ENCODE data around the gene RALGPS1.

- TF ChIP-seq, protein P1, sequence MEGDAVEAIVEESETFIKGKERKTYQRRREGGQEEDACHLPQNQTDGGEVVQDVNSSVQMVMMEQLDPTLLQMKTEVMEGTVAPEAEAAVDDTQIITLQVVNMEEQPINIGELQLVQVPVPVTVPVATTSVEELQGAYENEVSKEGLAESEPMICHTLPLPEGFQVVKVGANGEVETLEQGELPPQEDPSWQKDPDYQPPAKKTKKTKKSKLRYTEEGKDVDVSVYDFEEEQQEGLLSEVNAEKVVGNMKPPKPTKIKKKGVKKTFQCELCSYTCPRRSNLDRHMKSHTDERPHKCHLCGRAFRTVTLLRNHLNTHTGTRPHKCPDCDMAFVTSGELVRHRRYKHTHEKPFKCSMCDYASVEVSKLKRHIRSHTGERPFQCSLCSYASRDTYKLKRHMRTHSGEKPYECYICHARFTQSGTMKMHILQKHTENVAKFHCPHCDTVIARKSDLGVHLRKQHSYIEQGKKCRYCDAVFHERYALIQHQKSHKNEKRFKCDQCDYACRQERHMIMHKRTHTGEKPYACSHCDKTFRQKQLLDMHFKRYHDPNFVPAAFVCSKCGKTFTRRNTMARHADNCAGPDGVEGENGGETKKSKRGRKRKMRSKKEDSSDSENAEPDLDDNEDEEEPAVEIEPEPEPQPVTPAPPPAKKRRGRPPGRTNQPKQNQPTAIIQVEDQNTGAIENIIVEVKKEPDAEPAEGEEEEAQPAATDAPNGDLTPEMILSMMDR (IDR thresholded peaks at IDR 0.05): no peak
- TF ChIP-seq EZH2 (IDR thresholded peaks at IDR 0.05; ENCODE audit: borderline replicate concordance, insufficient read depth, low read depth, low read length, poor library complexity, severe bottlenecking): no peak
Observed at GRCh38 chr9:127181595-127182190, 267.1 kb downstream of the RALGPS1 start.

All from B cell (primary cell).